T-cell (primary cell): ENCODE measurements around the gene PANK3. TPM values are rescaled to one million over a fixed set of nuclear protein-coding genes. Genes with fewer than 3 reads are reported as not detected.

Experiments used
- ATAC-seq, 4 experiments: fragments of 200-7000 bp in 3 of 4; fragments of 150-1000 bp in 1 of 4; cut with Tn5 transposase; replicated peaks in 1 of 4; 1 replicate in 3 of 4; 2 replicates in 1 of 4; pipeline ENCODE4 v1.10.0; 2021; ENCODE audit warnings: moderate library complexity in 3 of 4, mild to moderate bottlenecking in 2 of 4, moderate number of reproducible peaks in 1 of 4
- CTCF ChIA-PET, 2 donors: fragments of 300-600 bp; sonication (Branson Sonifier 250); formaldehyde crosslinking; loops; one replicate each; lab custom pipeline; 2022; ENCODE audit warnings: antibody characterized with exemption in 2 of 2; lab: Charles Lee
- POLR2A ChIA-PET, 2 donors: fragments of 300-600 bp; sonication (Branson Sonifier 250); formaldehyde crosslinking; loops; one replicate each; lab custom pipeline; 2022; ENCODE audit warnings: antibody characterized with exemption in 2 of 2; lab: Charles Lee
- DNase-seq, 35 experiments: peaks; one replicate each; pipeline versions ENCODE4 v3.0.0 to v3.0.0-alpha.2; 2013 to 2023
- H3K27ac ChIP-seq: one replicate; pipeline ENCODE4 v1.5.1; 2013; ENCODE audit warnings: low read length
- H3K27me3 ChIP-seq, 2 experiments: replicated peaks in 1 of 2; 1 replicate in 1 of 2; 2 replicates in 1 of 2; pipeline versions ENCODE4 v1.6.1 to v1.7.0; 2013; ENCODE audit warnings: low read length in 1 of 2, mixed read lengths in 1 of 2; ENCODE audit not compliant: control insufficient read depth in 2 of 2, insufficient read depth in 2 of 2; ENCODE audit errors: extremely low read depth in 1 of 2
- H3K36me3 ChIP-seq, 2 donors: 1 replicate in 1 of 2; 2 replicates in 1 of 2; pipeline versions ENCODE4 v1.6.1 to v1.7.0; 2013; ENCODE audit warnings: low read length in 1 of 2; ENCODE audit not compliant: control insufficient read depth in 2 of 2, insufficient read depth in 1 of 2; ENCODE audit errors: extremely low read depth in 1 of 2
- H3K4me1 ChIP-seq, 2 experiments: 1 replicate in 1 of 2; 2 replicates in 1 of 2; pipeline versions ENCODE4 v1.6.1 to v1.7.0; 2013; ENCODE audit warnings: low read length in 2 of 2, mixed read lengths in 1 of 2; ENCODE audit not compliant: insufficient read depth in 2 of 2, control insufficient read depth in 1 of 2; ENCODE audit errors: extremely low read depth in 1 of 2
- H3K4me3 ChIP-seq, 2 donors: 1 replicate in 1 of 2; 2 replicates in 1 of 2; pipeline versions ENCODE4 v1.5.1 to v1.7.0; 2013; ENCODE audit warnings: mild to moderate bottlenecking in 2 of 2, low read length in 1 of 2, moderate library complexity in 1 of 2; ENCODE audit not compliant: control insufficient read depth in 1 of 2; ENCODE audit errors: extremely low read depth in 1 of 2
- H3K9me3 ChIP-seq: 2 replicates; pipeline ENCODE4 v1.7.0; 2013
- H3K27ac Mint-ChIP-seq, 2 donors: one replicate each; pipeline ENCODE4 v1.8.0; 2020 to 2021; ENCODE audit warnings: mild to moderate bottlenecking in 2 of 2, mixed read lengths in 2 of 2
- H3K27me3 Mint-ChIP-seq, 2 donors: one replicate each; pipeline ENCODE4 v1.8.0; 2021 to 2022; ENCODE audit warnings: mixed read lengths in 2 of 2
- H3K36me3 Mint-ChIP-seq: one replicate; pipeline ENCODE4 v1.8.0; 2021; ENCODE audit warnings: mixed read lengths
- H3K4me1 Mint-ChIP-seq, 3 donors: one replicate each; pipeline ENCODE4 v1.8.0; 2020 to 2022; ENCODE audit warnings: mixed read lengths in 3 of 3, mild to moderate bottlenecking in 1 of 3
- H3K4me3 Mint-ChIP-seq, 3 donors: one replicate each; pipeline ENCODE4 v1.8.0; 2020 to 2022; ENCODE audit warnings: mild to moderate bottlenecking in 3 of 3, mixed read lengths in 3 of 3, moderate library complexity in 3 of 3
- H3K9me3 Mint-ChIP-seq, 3 donors: one replicate each; pipeline ENCODE4 v1.8.0; 2020 to 2022; ENCODE audit warnings: mixed read lengths in 3 of 3
- WGBS: methylation state at CpG from one replicate; pipeline ENCODE4 v1.1.5; 2013; ENCODE audit warnings: missing lambda C conversion rate; ENCODE audit not compliant: insufficient coverage; 5-methylcytosine and 5-hydroxymethylcytosine counted together
- total RNA-seq, 35 experiments: library from RNA in 6 of 35; stranded (reverse) in 6 of 35; fragments of 120-200 nt in 1 of 35; gene quantifications; one replicate each; pipeline versions ENCODE4 v1.2.1 to v1.2.4 and lab custom pipeline; 2013 to 2026

PANK3 gene
- total RNA-seq, 5 donors from 2014 or later (not counting 1 experiment from before 2014, with no cell fraction given) = 33.9 to 41.1 (median 37.7) TPM

- H3K4me3 ChIP-seq = no peak overlapping the region
- Mint-ChIP-seq H3K4me3 (no peak overlapping the region), H3K9me3 (no peaks in the 10 kb centered on the region), H3K36me3 (peaks cover 28% of the 10 kb centered on the region), H3K4me1 (peaks cover 27 to 32% (median 29%) of the 10 kb centered on the region in 3 donors), H3K27ac (no peak overlapping the region), H3K27me3 (no peaks in the 10 kb centered on the region)
- H3K27ac ChIP-seq = no peak overlapping the region
- DNase-seq (no peak), ATAC-seq (no peak)
- H3K9me3 ChIP-seq = no peaks in the 10 kb centered on the region
- no peaks in the 10 kb centered on the region for H3K27me3 ChIP-seq
- WGBS = no CpG with 5 or more reads among the region's 11 CpGs
- ChIA-PET CTCF (no interaction called here), POLR2A (no interaction called here)
- no peaks in the 10 kb centered on the region for H3K4me1 ChIP-seq
- peaks cover 0 to 25% of the 10 kb centered on the region in 2 donors for H3K36me3 ChIP-seq
These were observed 8.5 kb downstream of the PANK3 start for GRCh38 chr5:168570490-168571328.

GRCh38 chr5:168568738-168569137, 10.4 kb downstream of the PANK3 start:
- H3K4me3 ChIP-seq = no peak overlapping the region
- H3K27me3 ChIP-seq = no peaks in the 10 kb centered on the region
- H3K4me1 ChIP-seq = no peaks in the 10 kb centered on the region
- no peak overlapping the region for H3K27ac ChIP-seq
- H3K36me3 Mint-ChIP-seq = peaks cover 35% of the 10 kb centered on the region
- H3K4me1 Mint-ChIP-seq = peaks cover 21 to 27% (median 27%) of the 10 kb centered on the region in 3 donors
- H3K4me3 Mint-ChIP-seq = no peak overlapping the region
- ChIA-PET CTCF (interaction anchor here in 1 of 2 donors (0.7 kb wide), 1 partner anchor 1138 kb away, joined by 6 read pairs; no protein-coding TSS in a partner anchor), POLR2A (interaction anchor here in 1 of 2 donors (0.6 kb wide), 3 partner anchors 11 to 23 kb away, joined by 4 to 6 read pairs (median 5); no protein-coding TSS in a partner anchor)
- ATAC-seq (no peak), DNase-seq (no peak)
- no peak overlapping the region for H3K27ac Mint-ChIP-seq
- no peaks in the 10 kb centered on the region for H3K9me3 Mint-ChIP-seq
- H3K36me3 ChIP-seq = peaks cover 0 to 31% of the 10 kb centered on the region in 2 donors
- WGBS = no CpG with 5 or more reads among the region's 6 CpGs
- H3K9me3 ChIP-seq = no peaks in the 10 kb centered on the region
- no peaks in the 10 kb centered on the region for H3K27me3 Mint-ChIP-seq

DNA sequence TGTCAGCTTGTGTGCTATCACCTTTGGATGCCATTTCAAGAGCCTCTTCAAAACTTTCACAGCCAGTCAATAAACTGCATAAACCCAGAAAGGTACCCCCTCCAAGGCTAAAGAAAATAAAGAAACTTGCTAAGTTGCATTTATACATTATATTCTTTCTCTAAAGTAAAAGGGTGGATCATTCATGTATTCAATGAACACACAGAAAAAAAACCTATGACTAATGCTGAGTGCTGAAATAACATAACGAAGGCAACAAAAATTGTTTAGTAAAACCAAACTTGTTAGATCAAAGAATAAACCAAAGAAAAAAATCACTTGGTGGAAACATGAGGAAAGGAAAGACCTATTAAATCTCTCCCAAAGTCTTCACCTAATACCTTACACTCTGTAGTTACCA, 15.2 kb downstream of the PANK3 start:
- peaks cover 0 to 50% of the 10 kb centered on the region in 2 donors for H3K36me3 ChIP-seq
- no CpG with 5 or more reads among the region's 1 CpG for WGBS
- ATAC-seq = no peak

DNA sequence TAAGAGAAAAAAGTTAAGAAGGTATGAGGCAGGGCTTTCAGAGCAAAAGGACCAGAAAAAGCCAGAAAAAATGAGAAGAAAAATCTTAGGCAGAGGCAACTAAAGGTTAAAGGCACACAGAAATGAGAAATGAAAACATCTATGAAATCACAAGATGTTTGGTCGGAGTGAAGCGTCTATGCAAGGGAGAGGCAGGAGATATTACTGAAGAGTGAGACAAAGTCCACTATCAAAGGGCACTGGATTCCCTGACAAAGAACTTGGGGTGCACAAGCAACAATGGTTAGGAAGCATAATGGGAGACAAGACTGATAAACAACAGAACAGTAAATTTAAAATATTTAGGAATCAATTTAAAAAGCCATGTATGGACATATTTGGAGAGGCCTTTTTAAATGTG, 16.9 kb downstream of the PANK3 start:
- no peaks in the 10 kb centered on the region for H3K27me3 ChIP-seq
- CTCF ChIA-PET = no interaction called here
- H3K27me3 Mint-ChIP-seq = no peaks in the 10 kb centered on the region
- no peaks in the 10 kb centered on the region for H3K9me3 Mint-ChIP-seq
- H3K4me3 ChIP-seq = no peak overlapping the region
- no peak overlapping the region for H3K4me3 Mint-ChIP-seq
- no CpG with 5 or more reads among the region's 2 CpGs for WGBS
- no peaks in the 10 kb centered on the region for H3K9me3 ChIP-seq
- peaks cover 3 to 52% of the 10 kb centered on the region in 2 donors for H3K36me3 ChIP-seq
- DNase-seq = no peak
- H3K27ac ChIP-seq = no peak overlapping the region
- peaks cover 49% of the 10 kb centered on the region for H3K36me3 Mint-ChIP-seq
- no peak overlapping the region for H3K27ac Mint-ChIP-seq
- ATAC-seq = no peak
- peaks cover 1 to 10% (median 5%) of the 10 kb centered on the region in 3 donors for H3K4me1 Mint-ChIP-seq
- no peaks in the 10 kb centered on the region for H3K4me1 ChIP-seq
- POLR2A ChIA-PET = no interaction called here

More for the DNA sequence above, 15.2 kb downstream of the PANK3 start:
- no peak for DNase-seq
- no peaks in the 10 kb centered on the region for H3K4me1 ChIP-seq
- Mint-ChIP-seq H3K36me3 (peaks cover 53% of the 10 kb centered on the region), H3K9me3 (no peaks in the 10 kb centered on the region), H3K27ac (no peak overlapping the region), H3K27me3 (no peaks in the 10 kb centered on the region), H3K4me3 (no peak overlapping the region), H3K4me1 (peaks cover 6 to 13% (median 12%) of the 10 kb centered on the region in 3 donors)
- no peak overlapping the region for H3K4me3 ChIP-seq
- ChIA-PET CTCF (no interaction called here), POLR2A (no interaction called here)
- H3K9me3 ChIP-seq = no peaks in the 10 kb centered on the region
- no peaks in the 10 kb centered on the region for H3K27me3 ChIP-seq
- no peak overlapping the region for H3K27ac ChIP-seq

- ChIA-PET CTCF (interaction anchor here in 1 of 2 donors (0.6 kb wide), 1 partner anchor 1161 kb away, joined by 3 read pairs; no protein-coding TSS in a partner anchor), POLR2A (interaction anchor here (0.5 to 0.6 kb wide), 3 partner anchors 11 to 141 kb away, joined by 3 to 5 read pairs (median 5); no protein-coding TSS in a partner anchor)
- DNase-seq (no peak), ATAC-seq (no peak)
- H3K27me3 Mint-ChIP-seq = no peaks in the 10 kb centered on the region
- H3K36me3 ChIP-seq = peaks cover 5 to 55% of the 10 kb centered on the region in 2 donors
- H3K9me3 ChIP-seq = no peaks in the 10 kb centered on the region
- H3K4me1 Mint-ChIP-seq = peaks cover 3 to 5% (median 4%) of the 10 kb centered on the region in 3 donors
- no peak overlapping the region for H3K27ac ChIP-seq
- no peak overlapping the region for H3K4me3 Mint-ChIP-seq
- H3K27ac Mint-ChIP-seq = no peak overlapping the region
- no peaks in the 10 kb centered on the region for H3K9me3 Mint-ChIP-seq
- no peak overlapping the region for H3K4me3 ChIP-seq
- no peaks in the 10 kb centered on the region for H3K4me1 ChIP-seq
- peaks cover 68% of the 10 kb centered on the region for H3K36me3 Mint-ChIP-seq
- no peaks in the 10 kb centered on the region for H3K27me3 ChIP-seq
- WGBS = no CpG with 5 or more reads among the region's 2 CpGs
These were observed 21.8 kb downstream of the PANK3 start for GRCh38 chr5:168557389-168557788.

DNA sequence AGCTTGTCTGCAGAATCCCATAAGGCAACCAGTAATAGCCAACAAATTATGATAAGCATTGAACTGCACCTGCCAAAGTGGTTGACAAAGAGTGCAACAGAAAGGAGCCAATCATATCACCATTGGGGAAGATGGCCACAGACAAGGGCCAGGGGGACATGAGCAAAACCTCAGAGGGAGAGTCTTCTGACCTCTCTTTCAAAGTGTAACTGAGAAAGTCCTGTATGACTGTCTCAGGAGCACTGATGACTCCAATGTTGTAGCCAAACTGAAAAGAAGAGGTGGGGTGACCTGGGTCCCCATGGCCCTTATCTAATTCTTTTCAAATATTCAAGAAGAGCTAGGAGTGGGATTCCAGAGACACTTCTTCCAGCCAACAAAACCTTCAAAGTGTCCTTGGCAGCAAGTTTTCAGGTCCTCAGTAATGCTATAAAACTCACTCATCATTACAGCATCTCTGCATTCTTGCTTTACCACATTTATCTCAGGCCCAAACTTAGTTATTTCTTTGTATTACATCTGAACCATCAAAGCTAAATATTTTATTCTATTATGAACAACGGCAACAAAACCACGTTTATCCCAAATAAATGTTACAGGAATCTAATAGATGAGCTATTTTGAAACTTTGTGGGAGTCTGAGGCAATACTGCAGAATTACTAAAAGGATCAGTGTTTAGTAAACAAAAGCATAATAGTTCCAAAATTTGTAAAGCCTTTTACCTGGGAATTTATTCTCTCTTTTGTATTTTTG, 25.6 kb downstream of the PANK3 start:
- no peaks in the 10 kb centered on the region for H3K4me1 ChIP-seq
- H3K27me3 ChIP-seq = no peaks in the 10 kb centered on the region
- ATAC-seq (no peak), DNase-seq (no peak)
- H3K4me3 ChIP-seq = no peak overlapping the region
- ChIA-PET CTCF (no interaction called here), POLR2A (no interaction called here)
- H3K9me3 ChIP-seq = no peaks in the 10 kb centered on the region
- Mint-ChIP-seq H3K4me3 (no peak overlapping the region), H3K36me3 (peaks cover 62% of the 10 kb centered on the region), H3K27ac (no peak overlapping the region), H3K27me3 (no peaks in the 10 kb centered on the region), H3K4me1 (peaks cover 4 to 5% (median 4%) of the 10 kb centered on the region in 3 donors), H3K9me3 (no peaks in the 10 kb centered on the region)
- whole genome bisulfite sequencing = no CpG with 5 or more reads among the region's 2 CpGs
- no peak overlapping the region for H3K27ac ChIP-seq
- H3K36me3 ChIP-seq = peaks cover 2 to 34% of the 10 kb centered on the region in 2 donors
